ENCODE data around the gene GFRAL. TPM values are rescaled to one million over a fixed set of nuclear protein-coding genes. Genes with fewer than 3 reads are reported as not detected.

GFRAL gene
- total and polyA plus RNA-seq, 12 donors, result not detected

DNA sequence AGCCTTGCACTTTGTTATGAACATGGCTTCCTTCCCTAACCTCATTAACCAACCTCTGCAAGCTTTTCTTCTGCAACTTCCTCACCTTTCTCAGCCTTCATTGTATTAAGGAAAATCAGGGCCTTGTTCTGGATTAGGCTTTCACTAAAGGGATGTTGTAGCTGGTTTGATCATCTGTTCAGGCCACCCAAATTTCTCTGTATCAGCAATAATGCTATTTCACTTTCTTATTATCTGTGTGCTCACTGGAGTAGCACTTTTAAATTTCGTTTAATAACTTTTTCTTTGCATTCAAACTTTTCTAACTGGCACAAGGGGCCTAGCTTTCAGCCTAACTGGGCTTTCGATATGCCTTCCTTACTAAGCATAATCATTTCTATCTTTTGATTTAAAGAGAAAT, 96.7 kb downstream of the GFRAL start:
- intact Hi-C loops (cut with DNase I), result no loop called here
- H3K4me3 ChIP-seq, result no peak overlapping the region
- no peaks in the 10 kb centered on the region for H3K27me3 ChIP-seq
- no peaks in the 10 kb centered on the region for H3K9me3 ChIP-seq
- WGBS, 2 donors, result 62 to 85% methylated on average over 2 of the region's 2 CpGs
- TF ChIP-seq CTCF (IDR thresholded peaks at IDR 0.05), result no peak
- no peaks in the 10 kb centered on the region for H3K36me3 ChIP-seq
- ATAC-seq (no peak), DNase-seq (no peak)
- H3K4me1 ChIP-seq, result no peaks in the 10 kb centered on the region
- no peak overlapping the region for H3K27ac ChIP-seq

DNA sequence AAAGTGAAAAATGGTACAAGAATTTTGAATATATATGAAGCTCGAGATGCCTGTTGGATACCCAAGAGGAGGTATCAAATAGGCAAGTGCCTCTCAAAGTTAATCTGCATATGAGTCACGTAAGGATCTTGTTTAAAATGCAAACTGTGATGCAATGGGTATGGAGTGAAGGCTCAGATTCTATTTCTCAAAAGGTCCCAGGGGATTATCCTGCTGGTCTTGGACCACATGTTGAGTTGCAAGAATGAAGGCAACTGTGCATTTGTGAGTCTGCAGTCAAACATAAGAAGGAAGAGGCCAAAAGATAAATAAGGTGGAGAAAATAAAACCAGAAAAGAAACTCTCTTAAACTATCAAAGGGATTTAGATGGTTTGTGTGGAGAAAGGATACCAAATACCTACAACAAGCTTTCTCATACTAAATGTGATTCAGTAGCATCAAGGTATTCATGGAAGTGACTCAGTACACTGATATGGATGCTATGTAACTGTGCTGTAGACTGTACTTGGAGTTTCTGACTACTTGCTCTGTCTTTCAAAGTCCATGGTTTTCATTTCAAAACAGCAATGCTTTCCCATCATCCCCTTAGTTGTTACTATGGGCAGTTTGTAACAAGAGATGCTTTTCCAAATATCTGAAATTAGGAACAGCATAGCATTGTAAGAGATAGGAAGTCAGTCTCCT, 106.3 kb downstream of the GFRAL start:
- DNase-seq (no peak), ATAC-seq (no peak)
- Histone ChIP-seq H3K4me3 (no peak overlapping the region), H3K27me3 (no peaks in the 10 kb centered on the region), H3K27ac (no peak overlapping the region), H3K36me3 (no peaks in the 10 kb centered on the region), H3K4me1 (no peaks in the 10 kb centered on the region), H3K9me3 (no peaks in the 10 kb centered on the region)
- WGBS, 2 donors, result 59 to 84% methylated on average over 2 of the region's 2 CpGs
- intact Hi-C loops (cut with DNase I), result no loop called here
- no peak for TF ChIP-seq CTCF (IDR thresholded peaks at IDR 0.05)

- no peaks in the 10 kb centered on the region for H3K27me3 ChIP-seq
Measured at GRCh38 chr6:55437141-55437540, 109.9 kb downstream of the GFRAL start.

GRCh38 chr6:55438203-55438602, 110.9 kb downstream of the GFRAL start:
- H3K4me3 ChIP-seq, result no peak overlapping the region

More at GRCh38 chr6:55437141-55437540, 109.9 kb downstream of the GFRAL start:
- Histone ChIP-seq H3K4me1 (no peaks in the 10 kb centered on the region), H3K27ac (no peak overlapping the region), H3K4me3 (no peak overlapping the region), H3K9me3 (no peaks in the 10 kb centered on the region), H3K36me3 (no peaks in the 10 kb centered on the region)
- no peak for DNase-seq
- intact Hi-C loops (cut with DNase I), result no loop called here
- no peak for TF ChIP-seq CTCF (IDR thresholded peaks at IDR 0.05)
- 71 to 73% methylated on average over 4 of the region's 4 CpGs for WGBS, 2 donors
- ATAC-seq, result no peak

More at GRCh38 chr6:55438203-55438602, 110.9 kb downstream of the GFRAL start:
- Histone ChIP-seq H3K4me1 (no peaks in the 10 kb centered on the region), H3K27ac (no peak overlapping the region), H3K36me3 (no peaks in the 10 kb centered on the region), H3K27me3 (no peaks in the 10 kb centered on the region), H3K9me3 (no peaks in the 10 kb centered on the region)
- WGBS, 2 donors, result 79 to 86% methylated on average over 3 of the region's 3 CpGs
- intact Hi-C loops (cut with DNase I), result no loop called here
- ATAC-seq (no peak), DNase-seq (no peak)
- no peak for TF ChIP-seq CTCF (IDR thresholded peaks at IDR 0.05)
